ENCODE measurements around the gene SPNS1.
"Not testable (repeated sequence)": the region's sequence is repeated elsewhere in the genome, so short reads cannot be mapped to it uniquely, and the experiment has no call there.

Gene SPNS1

GRCh38 chr16:28958216-28958615 lies 16.4 kb upstream of the SPNS1 start:
- DNase-seq = no peak

- DNase-seq = no peak
Measured at GRCh38 chr16:28958836-28959235, 15.7 kb upstream of the SPNS1 start.

- DNase-seq = no peak
Measured at GRCh38 chr16:28964072-28964471, 10.5 kb upstream of the SPNS1 start.

GRCh38 chr16:28964496-28964895 lies 10.1 kb upstream of the SPNS1 start:
- DNase-seq = no peak

GRCh38 chr16:28967156-28967555 lies 7.4 kb upstream of the SPNS1 start:
- no peak for DNase-seq

GRCh38 chr16:28969696-28970095 lies 4.9 kb upstream of the SPNS1 start:
- DNase-seq = not testable (repeated sequence)

GRCh38 chr16:28974007-28974436 lies 556 bp upstream of the SPNS1 start:
- no peak for DNase-seq

GRCh38 chr16:28975158-28975599 lies 601 bp downstream of the SPNS1 start:
- no peak for DNase-seq

GRCh38 chr16:28977703-28978662 lies 3.4 kb downstream of the SPNS1 start:
- peak; percentile 57 for DNase-seq

- not testable (repeated sequence) for DNase-seq
Measured at GRCh38 chr16:28980330-28980729, 5.8 kb downstream of the SPNS1 start.

- DNase-seq = no peak
Measured at GRCh38 chr16:28980929-28981328, 6.4 kb downstream of the SPNS1 start.

- DNase-seq = peak; percentile 43
Measured at GRCh38 chr16:28981517-28981916, 6.9 kb downstream of the SPNS1 start.

GRCh38 chr16:28982418-28982817 lies 7.8 kb downstream of the SPNS1 start:
- DNase-seq = no peak

- DNase-seq = no peak
Measured at GRCh38 chr16:28982949-28983348, 8.4 kb downstream of the SPNS1 start.

- no peak for DNase-seq
Measured at GRCh38 chr16:28983644-28984043, 9.1 kb downstream of the SPNS1 start.

- DNase-seq = no peak
Measured at GRCh38 chr16:28984091-28984490, 9.5 kb downstream of the SPNS1 start.

GRCh38 chr16:28984619-28985135 lies 10.1 kb downstream of the SPNS1 start, which contains the start of gene LAT:
TSS of gene LAT (plus strand) at chr16:28985052. CDS start at chr16:28985418, 366 bp downstream.
- DNase-seq = peak; percentile 82

- no peak for DNase-seq
Measured at GRCh38 chr16:28985211-28986041, 10.8 kb downstream of the SPNS1 start.

GRCh38 chr16:28986046-28986445 lies 11.5 kb downstream of the SPNS1 start:
- no peak for DNase-seq

GRCh38 chr16:28986492-28986891 lies 11.9 kb downstream of the SPNS1 start:
- no peak for DNase-seq

GRCh38 chr16:28987170-28987853 lies 12.7 kb downstream of the SPNS1 start:
- no peak for DNase-seq

GRCh38 chr16:28989363-28989762 lies 14.8 kb downstream of the SPNS1 start:
- no peak for DNase-seq

Measured in CD4-positive, alpha-beta T cell treated with Interleukin-12 subunit alpha and Interleukin-12 subunit beta, for 1 hour (primary cell).